ENCODE results near the gene SLC23A3. TPM values are rescaled to one million over a fixed set of nuclear protein-coding genes. Genes with fewer than 3 reads are reported as not detected.
A peak's percentile ranks its signal among the peaks of the same experiment; 100 is the strongest.

SLC23A3 gene
- polyA plus RNA-seq, 3 donors: 1.1 TPM; not detected in 2

GRCh38 chr2:219186754-219187456, 17.1 kb upstream of the SLC23A3 start:
- TF ChIP-seq CTCF (IDR thresholded peaks at IDR 0.05): no peak
- H3K27ac ChIP-seq (ENCODE audit: low read depth in 1 of 2, low read length in 2 of 2): no peak overlapping the region
- Mint-ChIP-seq H3K9me3 (peaks cover 0 to 2% (median 0%) of the 10 kb centered on the region in 7 donors), H3K27ac (no peak overlapping the region), H3K27me3 (ENCODE audit: low read depth in 3 of 3) (peaks cover 0 to 3% (median 0%) of the 10 kb centered on the region in 3 donors), H3K4me1 (peaks cover 13% of the 10 kb centered on the region), H3K4me3 (no peak overlapping the region), H3K36me3 (peaks cover 32 to 43% of the 10 kb centered on the region in 2 donors)
- peaks cover 23% of the 10 kb centered on the region for H4K20me1 ChIP-seq (ENCODE audit: insufficient read depth, low read length)
- no peak for DNase-seq
- peaks cover 27 to 43% of the 10 kb centered on the region in 2 donors for H3K36me3 ChIP-seq (replicated peaks in 1 of 2; ENCODE audit: control insufficient read depth in 1 of 2, insufficient read depth in 2 of 2, low read length in 2 of 2)
- H3K4me3 ChIP-seq (replicated peaks in 1 of 3; ENCODE audit: low read depth in 2 of 3, low read length in 3 of 3): no peak overlapping the region
- peaks cover 6% of the 10 kb centered on the region for H3K79me2 ChIP-seq (ENCODE audit: insufficient read depth, low read length)
- no peak overlapping the region for H2AFZ ChIP-seq (ENCODE audit: insufficient read depth, low read depth, low read length, poor library complexity, severe bottlenecking)
- H3K4me1 ChIP-seq (ENCODE audit: control insufficient read depth in 1 of 2, insufficient read depth in 2 of 2, low read length in 2 of 2): peaks cover 10 to 11% of the 10 kb centered on the region in 2 donors
- no peak overlapping the region for H3K9ac ChIP-seq (ENCODE audit: insufficient read depth, low read length, poor library complexity, severe bottlenecking)
- H3K27me3 ChIP-seq (ENCODE audit: control insufficient read depth in 2 of 2, insufficient read depth in 2 of 2, low read length in 2 of 2): no peaks in the 10 kb centered on the region
- intact Hi-C loops (cut with micrococcal nuclease): no loop called here
- no peaks in the 10 kb centered on the region for H3K9me3 ChIP-seq (replicated peaks in 1 of 2; ENCODE audit: control insufficient read depth in 1 of 2, insufficient read depth in 1 of 2, low read length in 2 of 2)
- WGBS (ENCODE audit: insufficient coverage): 94% methylated on average over 5 of the region's 7 CpGs
- H3K4me2 ChIP-seq (replicated peaks; ENCODE audit: extremely low read depth, low read length, poor library complexity, severe bottlenecking): no peak overlapping the region

GRCh38 chr2:219184121-219184520, 14.3 kb upstream of the SLC23A3 start:
- DNase-seq: no peak
- Histone ChIP-seq H3K27ac (ENCODE audit: low read depth in 1 of 2, low read length in 2 of 2) (no peak overlapping the region), H3K4me2 (replicated peaks; ENCODE audit: extremely low read depth, low read length, poor library complexity, severe bottlenecking) (no peak overlapping the region), H3K9me3 (replicated peaks in 1 of 2; ENCODE audit: control insufficient read depth in 1 of 2, insufficient read depth in 1 of 2, low read length in 2 of 2) (no peaks in the 10 kb centered on the region), H3K9ac (ENCODE audit: insufficient read depth, low read length, poor library complexity, severe bottlenecking) (no peak overlapping the region), H3K4me1 (ENCODE audit: control insufficient read depth in 1 of 2, insufficient read depth in 2 of 2, low read length in 2 of 2) (peaks cover 23 to 36% of the 10 kb centered on the region in 2 donors), H3K36me3 (replicated peaks in 1 of 2; ENCODE audit: control insufficient read depth in 1 of 2, insufficient read depth in 2 of 2, low read length in 2 of 2) (peaks cover 51 to 71% of the 10 kb centered on the region in 2 donors), H4K20me1 (ENCODE audit: insufficient read depth, low read length) (peaks cover 51% of the 10 kb centered on the region), H2AFZ (ENCODE audit: insufficient read depth, low read depth, low read length, poor library complexity, severe bottlenecking) (no peak overlapping the region), H3K4me3 (replicated peaks in 1 of 3; ENCODE audit: low read depth in 2 of 3, low read length in 3 of 3) (no peak overlapping the region), H3K79me2 (ENCODE audit: insufficient read depth, low read length) (peaks cover 21% of the 10 kb centered on the region), H3K27me3 (ENCODE audit: control insufficient read depth in 2 of 2, insufficient read depth in 2 of 2, low read length in 2 of 2) (no peaks in the 10 kb centered on the region)
- Mint-ChIP-seq H3K27ac (peak overlapping the region in 1 of 7 donors; percentile 2), H3K4me3 (no peak overlapping the region), H3K9me3 (peaks cover 0 to 2% (median 0%) of the 10 kb centered on the region in 7 donors), H3K27me3 (ENCODE audit: low read depth in 3 of 3) (peaks cover 0 to 3% (median 0%) of the 10 kb centered on the region in 3 donors), H3K4me1 (peaks cover 37% of the 10 kb centered on the region), H3K36me3 (peaks cover 56 to 69% of the 10 kb centered on the region in 2 donors)
- no peak for TF ChIP-seq CTCF (IDR thresholded peaks at IDR 0.05)
- intact Hi-C loops (cut with micrococcal nuclease): no loop called here
- whole genome bisulfite sequencing (ENCODE audit: insufficient coverage): 100% methylated on average over 2 of the region's 2 CpGs
